GM19455 (cell line): Measurements from ENCODE around the gene PDZK1IP1.
"Not testable (repeated sequence)": the region's sequence is repeated elsewhere in the genome, so short reads cannot be mapped to it uniquely, and the experiment has no call there.

Experiments
- ATAC-seq: cut with Tn5 transposase; IDR thresholded peaks from one replicate; pipeline ENCODE4 v1.9.1; 2021; ENCODE audit not compliant: unreplicated experiment

Gene PDZK1IP1

GRCh38 chr1:47198214-47198613 lies 8.4 kb upstream of the PDZK1IP1 start:
- no peak for ATAC-seq

GRCh38 chr1:47196622-47197021 lies 6.8 kb upstream of the PDZK1IP1 start:
- ATAC-seq = no peak

GRCh38 chr1:47195981-47196380 lies 6.1 kb upstream of the PDZK1IP1 start:
- ATAC-seq = not testable (repeated sequence)

- no peak for ATAC-seq
Observed at GRCh38 chr1:47194311-47194710, 4.5 kb upstream of the PDZK1IP1 start.

- not testable (repeated sequence) for ATAC-seq
Observed at GRCh38 chr1:47193496-47193895, 3.7 kb upstream of the PDZK1IP1 start.

GRCh38 chr1:47192458-47193384 lies 2.9 kb upstream of the PDZK1IP1 start:
- ATAC-seq = no peak

- no peak for ATAC-seq
Observed at GRCh38 chr1:47191940-47192457, 2.2 kb upstream of the PDZK1IP1 start.

- ATAC-seq = no peak
Observed at GRCh38 chr1:47190857-47191256, 1.0 kb upstream of the PDZK1IP1 start.

GRCh38 chr1:47190509-47190855 lies 646 bp upstream of the PDZK1IP1 start:
- no peak for ATAC-seq

GRCh38 chr1:47188791-47189785 lies 748 bp downstream of the PDZK1IP1 start:
- no peak for ATAC-seq

GRCh38 chr1:47187926-47188250 lies 1.9 kb downstream of the PDZK1IP1 start:
- ATAC-seq = no peak

- no peak for ATAC-seq
Observed at GRCh38 chr1:47187231-47187925, 2.5 kb downstream of the PDZK1IP1 start.

- ATAC-seq = no peak
Observed at GRCh38 chr1:47186267-47187185, 3.3 kb downstream of the PDZK1IP1 start.

- ATAC-seq = no peak
Observed at GRCh38 chr1:47184822-47185677, 4.8 kb downstream of the PDZK1IP1 start.

- ATAC-seq = no peak
Observed at GRCh38 chr1:47184090-47184821, 5.6 kb downstream of the PDZK1IP1 start.

GRCh38 chr1:47183308-47184089 lies 6.3 kb downstream of the PDZK1IP1 start:
- no peak for ATAC-seq

GRCh38 chr1:47182676-47183235 lies 7.1 kb downstream of the PDZK1IP1 start:
- ATAC-seq = no peak
